HG03025 (cell line): ENCODE data around the gene ACTR6.
"Not testable (repeated sequence)": the region's sequence is repeated elsewhere in the genome, so short reads cannot be mapped to it uniquely, and the experiment has no call there.

Experiments
- ATAC-seq: cut with Tn5 transposase; IDR thresholded peaks from one replicate; pipeline ENCODE4 v1.9.1; 2021; ENCODE audit warnings: mild to moderate bottlenecking, moderate library complexity; ENCODE audit not compliant: unreplicated experiment, low FRiP score

ACTR6 gene

GRCh38 chr12:100200463-100201181, at the start of gene ACTR6:
ACTR6 (plus strand) TSS chr12:100200815; CDS start chr12:100200852, 37 bp downstream.
- peak; percentile 91 for ATAC-seq

- no peak for ATAC-seq
These were observed 48.8 kb upstream of the ACTR6 start for GRCh38 chr12:100151769-100152168.

GRCh38 chr12:100153131-100153530, 47.5 kb upstream of the ACTR6 start:
- no peak for ATAC-seq

- ATAC-seq: no peak
These were observed 46.0 kb upstream of the ACTR6 start for GRCh38 chr12:100154474-100155247.

GRCh38 chr12:100156731-100157426, 43.7 kb upstream of the ACTR6 start:
- ATAC-seq: no peak

GRCh38 chr12:100157427-100157821, 43.2 kb upstream of the ACTR6 start:
- ATAC-seq: no peak

- ATAC-seq: no peak
These were observed 42.1 kb upstream of the ACTR6 start for GRCh38 chr12:100158535-100158934.

- ATAC-seq: no peak
These were observed 41.1 kb upstream of the ACTR6 start for GRCh38 chr12:100159391-100160104.

GRCh38 chr12:100163416-100164152, 37.0 kb upstream of the ACTR6 start:
- peak; percentile 99 for ATAC-seq

GRCh38 chr12:100164153-100164704, 36.4 kb upstream of the ACTR6 start:
- ATAC-seq: no peak

GRCh38 chr12:100165356-100165755, 35.3 kb upstream of the ACTR6 start:
- no peak for ATAC-seq

GRCh38 chr12:100166232-100166631, 34.4 kb upstream of the ACTR6 start:
- ATAC-seq: no peak

- ATAC-seq: no peak
These were observed 32.1 kb upstream of the ACTR6 start for GRCh38 chr12:100168562-100168961.

- no peak for ATAC-seq
These were observed 31.3 kb upstream of the ACTR6 start for GRCh38 chr12:100169345-100169744.

- ATAC-seq: no peak
These were observed 30.2 kb upstream of the ACTR6 start for GRCh38 chr12:100170313-100170858.

GRCh38 chr12:100171248-100171647, 29.4 kb upstream of the ACTR6 start:
- ATAC-seq: no peak

- no peak for ATAC-seq
These were observed 27.5 kb upstream of the ACTR6 start for GRCh38 chr12:100173111-100173510.

GRCh38 chr12:100174495-100174894, 26.1 kb upstream of the ACTR6 start:
- no peak for ATAC-seq

- not testable (repeated sequence) for ATAC-seq
These were observed 24.1 kb upstream of the ACTR6 start for GRCh38 chr12:100176493-100176892.
